Measurements from ENCODE around the gene TRDMT1. TPM values are rescaled to one million over a fixed set of nuclear protein-coding genes. Genes with fewer than 3 reads are reported as not detected.

TRDMT1 gene
- total and polyA plus RNA-seq, 10 donors: 1.6 to 40.0 (median 12.0) TPM

DNA sequence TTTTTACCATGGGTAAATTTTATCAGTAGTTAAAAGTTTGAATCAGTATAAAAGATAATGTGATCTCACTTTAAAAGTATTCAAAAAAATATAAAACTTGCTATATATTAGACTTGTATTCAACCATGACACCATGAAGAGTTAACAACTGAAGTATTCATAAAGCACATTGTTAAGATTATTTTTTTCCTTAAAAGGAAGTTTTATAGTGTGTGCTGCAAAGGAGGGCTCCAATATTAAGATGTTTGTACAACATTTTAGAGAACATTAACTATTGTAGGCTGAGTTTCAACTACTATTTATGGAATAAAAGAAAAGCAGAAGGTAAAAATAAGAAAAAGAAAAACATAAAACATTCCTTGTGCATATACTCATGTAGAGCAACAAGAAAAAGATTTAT lies 47.4 kb downstream of the TRDMT1 start:
- H3K27ac ChIP-seq: no peak overlapping the region
- DNase-seq: no peak

DNA sequence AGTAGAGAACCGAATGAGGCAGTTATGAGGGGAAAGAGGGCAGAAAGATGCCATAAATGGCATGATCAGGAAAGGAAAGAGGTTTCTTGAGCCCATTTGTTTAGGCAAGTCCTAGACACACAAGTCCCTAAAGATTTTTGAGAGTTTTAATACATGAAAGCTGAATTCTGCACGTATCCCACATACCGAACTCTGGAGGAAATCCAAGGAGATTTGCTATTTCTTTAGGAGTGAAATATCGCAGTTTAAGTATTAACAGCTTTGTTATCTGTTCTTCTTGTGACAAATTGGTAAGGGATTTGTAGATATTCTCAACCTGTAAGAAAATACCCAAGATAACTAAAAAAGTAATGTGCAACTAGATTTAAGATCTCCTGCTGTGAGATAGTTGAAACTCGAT lies 48.2 kb downstream of the TRDMT1 start:
- DNase-seq: no peak
- TF ChIP-seq, protein P1, sequence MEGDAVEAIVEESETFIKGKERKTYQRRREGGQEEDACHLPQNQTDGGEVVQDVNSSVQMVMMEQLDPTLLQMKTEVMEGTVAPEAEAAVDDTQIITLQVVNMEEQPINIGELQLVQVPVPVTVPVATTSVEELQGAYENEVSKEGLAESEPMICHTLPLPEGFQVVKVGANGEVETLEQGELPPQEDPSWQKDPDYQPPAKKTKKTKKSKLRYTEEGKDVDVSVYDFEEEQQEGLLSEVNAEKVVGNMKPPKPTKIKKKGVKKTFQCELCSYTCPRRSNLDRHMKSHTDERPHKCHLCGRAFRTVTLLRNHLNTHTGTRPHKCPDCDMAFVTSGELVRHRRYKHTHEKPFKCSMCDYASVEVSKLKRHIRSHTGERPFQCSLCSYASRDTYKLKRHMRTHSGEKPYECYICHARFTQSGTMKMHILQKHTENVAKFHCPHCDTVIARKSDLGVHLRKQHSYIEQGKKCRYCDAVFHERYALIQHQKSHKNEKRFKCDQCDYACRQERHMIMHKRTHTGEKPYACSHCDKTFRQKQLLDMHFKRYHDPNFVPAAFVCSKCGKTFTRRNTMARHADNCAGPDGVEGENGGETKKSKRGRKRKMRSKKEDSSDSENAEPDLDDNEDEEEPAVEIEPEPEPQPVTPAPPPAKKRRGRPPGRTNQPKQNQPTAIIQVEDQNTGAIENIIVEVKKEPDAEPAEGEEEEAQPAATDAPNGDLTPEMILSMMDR (IDR thresholded peaks at IDR 0.05 in 8 of 11, conservative IDR thresholded peaks at IDR 0.05 in 3 of 11): no peak
- TF ChIP-seq POLR2A (IDR thresholded peaks at IDR 0.05) (no peak), POLR2AphosphoS5 (IDR thresholded peaks at IDR 0.05) (no peak)
- intact Hi-C loops (cut with DNase I; ENCODE audit: low total_unique reads): no loop called here
- Histone ChIP-seq H3K4me3 (no peak overlapping the region), H3K9me3 (no peaks in the 10 kb centered on the region), H3K36me3 (peaks cover 0 to 9% (median 3%) of the 10 kb centered on the region in 6 donors), H3K4me1 (peaks cover 0 to 3% (median 0%) of the 10 kb centered on the region in 6 donors), H3K27ac (no peak overlapping the region), H3K27me3 (replicated peaks in 1 of 7) (no peaks in the 10 kb centered on the region)
- 87 to 95% (median 93%) methylated on average over 5 of the region's 5 CpGs for WGBS, 5 donors

More for the DNA sequence above, 47.4 kb downstream of the TRDMT1 start:
- Histone ChIP-seq H3K9me3 (no peaks in the 10 kb centered on the region), H3K4me3 (no peak overlapping the region), H3K4me1 (no peaks in the 10 kb centered on the region), H3K36me3 (peaks cover 0 to 9% (median 3%) of the 10 kb centered on the region in 6 donors), H3K27me3 (replicated peaks in 1 of 7) (no peaks in the 10 kb centered on the region)
- intact Hi-C loops (cut with DNase I; ENCODE audit: low total_unique reads): no loop called here
- no peak for TF ChIP-seq POLR2AphosphoS5 (IDR thresholded peaks at IDR 0.05)
- TF ChIP-seq, protein P1 (IDR thresholded peaks at IDR 0.05 in 8 of 11, conservative IDR thresholded peaks at IDR 0.05 in 3 of 11): no peak
- TF ChIP-seq POLR2A (IDR thresholded peaks at IDR 0.05): no peak

DNA sequence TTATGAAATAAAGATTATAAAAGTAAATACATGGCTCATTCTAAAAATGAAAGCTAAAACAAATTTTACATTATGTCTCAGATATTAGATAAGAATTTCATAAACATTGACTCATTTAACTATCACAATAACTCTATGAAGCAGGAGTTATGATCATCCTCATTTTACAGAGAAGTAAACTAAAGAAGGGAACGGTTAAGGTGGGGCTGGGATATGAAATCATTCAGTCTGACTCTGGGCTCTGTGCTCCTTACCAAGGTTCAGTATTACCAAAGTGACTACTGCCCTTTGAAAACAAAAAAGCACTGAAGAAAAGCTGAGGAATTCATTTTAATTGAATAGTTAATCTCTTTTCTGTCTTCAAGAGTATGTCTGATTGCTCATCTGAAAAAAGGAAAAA lies 49.8 kb downstream of the TRDMT1 start:
- Histone ChIP-seq H3K4me1 (peaks cover 0 to 8% (median 0%) of the 10 kb centered on the region in 6 donors), H3K36me3 (peaks cover 0 to 9% (median 3%) of the 10 kb centered on the region in 6 donors), H3K9me3 (no peaks in the 10 kb centered on the region), H3K27me3 (replicated peaks in 1 of 7) (no peaks in the 10 kb centered on the region), H3K27ac (no peak overlapping the region), H3K4me3 (no peak overlapping the region)
- DNase-seq: no peak
- intact Hi-C loops (cut with DNase I; ENCODE audit: low total_unique reads): no loop called here
- TF ChIP-seq, protein P1 (IDR thresholded peaks at IDR 0.05 in 8 of 11, conservative IDR thresholded peaks at IDR 0.05 in 3 of 11): no peak
- no peak for TF ChIP-seq POLR2AphosphoS5 (IDR thresholded peaks at IDR 0.05)
- no peak for TF ChIP-seq POLR2A (IDR thresholded peaks at IDR 0.05)
- WGBS, 5 donors: 81 to 96% (median 88%) methylated on average over 1 of the region's 1 CpG

DNA sequence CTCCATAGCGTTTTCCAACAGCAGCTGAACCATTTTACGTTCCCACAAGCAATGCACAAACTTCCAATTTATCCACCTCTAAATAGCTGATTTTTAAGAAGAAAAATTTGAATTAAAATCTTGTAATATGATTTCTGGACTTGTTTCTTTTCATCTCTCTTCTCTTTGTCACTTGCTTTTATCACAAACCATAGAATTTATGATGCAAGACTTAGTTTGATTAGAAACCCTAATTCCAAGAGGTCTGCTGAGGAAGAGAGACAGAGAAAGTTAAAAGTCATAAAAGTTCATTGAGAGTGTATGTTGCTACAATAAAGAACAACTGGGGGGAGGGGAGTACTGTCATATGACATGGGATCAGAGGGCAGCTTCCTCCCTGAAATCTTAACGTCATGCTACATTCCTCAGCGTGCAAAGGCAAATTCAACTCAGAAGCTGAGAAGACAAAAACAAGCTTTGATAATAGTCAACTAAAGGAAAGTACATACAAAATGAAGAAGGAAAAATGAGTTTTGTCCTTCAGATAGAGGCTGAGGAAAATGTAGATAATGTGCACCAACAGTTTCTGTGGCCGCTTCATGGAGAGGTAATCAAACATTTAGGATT lies 53.5 kb downstream of the TRDMT1 start:
- peak overlapping the region in 2 of 8 donors; percentile 2 to 8 for H3K27ac ChIP-seq
- TF ChIP-seq POLR2A (IDR thresholded peaks at IDR 0.05): no peak
- TF ChIP-seq, protein P1 (IDR thresholded peaks at IDR 0.05 in 8 of 11, conservative IDR thresholded peaks at IDR 0.05 in 3 of 11): no peak
- no peak for TF ChIP-seq POLR2AphosphoS5 (IDR thresholded peaks at IDR 0.05)
- no peak for DNase-seq
- no peaks in the 10 kb centered on the region for H3K27me3 ChIP-seq (replicated peaks in 1 of 7)
- H3K9me3 ChIP-seq: no peaks in the 10 kb centered on the region
- peaks cover 0 to 8% (median 0%) of the 10 kb centered on the region in 6 donors for H3K4me1 ChIP-seq
- H3K4me3 ChIP-seq: no peak overlapping the region
- H3K36me3 ChIP-seq: peaks cover 0 to 6% (median under 1%) of the 10 kb centered on the region in 6 donors
- intact Hi-C loops (cut with DNase I; ENCODE audit: low total_unique reads): no loop called here
- 78 to 87% (median 85%) methylated on average over 5 of the region's 5 CpGs for WGBS, 5 donors
